HepG2 (cell line): Measurements from ENCODE around the gene COG5. TPM values are rescaled to one million over a fixed set of nuclear protein-coding genes. Genes with fewer than 3 reads are reported as not detected.
A peak's percentile ranks its signal among the peaks of the same experiment; 100 is the strongest.

ENCODE experiments used
- AGO2 ChIP-seq: fragments of 200-400 bp; formaldehyde crosslinking; optimal IDR thresholded peaks from 2 replicates; pipeline ENCODE3; 2017; ENCODE audit warnings: mild to moderate bottlenecking, low read depth, low read length, moderate library complexity
- CBX5 ChIP-seq: sonication (generic); formaldehyde crosslinking; IDR thresholded peaks from 2 replicates; pipeline ENCODE4 v1.4.0; 2020; ENCODE audit warnings: missing genetic modification reagents, borderline replicate concordance
- DMAP1 ChIP-seq: IDR thresholded peaks from 2 replicates; pipeline ENCODE4 v1.6.1; 2016
- FIP1L1 ChIP-seq: fragments of 200-400 bp; formaldehyde crosslinking; IDR thresholded peaks from 2 replicates; pipeline ENCODE4 v1.6.1; 2018; ENCODE audit warnings: low read depth, mild to moderate bottlenecking, low read length, moderate library complexity, borderline replicate concordance; ENCODE audit not compliant: insufficient read depth
- FOXA3 ChIP-seq: IDR thresholded peaks from 2 replicates; pipeline ENCODE4 v1.6.1; 2016; ENCODE audit warnings: missing genetic modification reagents, missing compliant biosample characterization
- FOXP1 ChIP-seq, 2 experiments: fragments of 450-650 bp in 1 of 2; IDR thresholded peaks; 2 replicates each; pipeline ENCODE4 v1.6.1; 2017 to 2018; ENCODE audit warnings: antibody characterized with exemption in 1 of 2
- GATAD1 ChIP-seq: IDR thresholded peaks from 2 replicates; pipeline ENCODE4 v1.6.1; 2016; ENCODE audit warnings: missing genetic modification reagents, missing compliant biosample characterization
- KDM5B ChIP-seq: sonication (generic); formaldehyde crosslinking; IDR thresholded peaks from 2 replicates; pipeline ENCODE4 v1.4.0; 2020; ENCODE audit warnings: missing genetic modification reagents, mild to moderate bottlenecking, borderline replicate concordance
- MZF1 ChIP-seq: sonication (generic); formaldehyde crosslinking; IDR thresholded peaks from 2 replicates; pipeline ENCODE4 v1.8.1; 2023; ENCODE audit warnings: mild to moderate bottlenecking, missing genetic modification reagents, borderline replicate concordance
- NR2C2 ChIP-seq: sonication (generic); formaldehyde crosslinking; IDR thresholded peaks from 2 replicates; pipeline ENCODE4 v1.4.0; 2020; ENCODE audit warnings: missing genetic modification reagents, mild to moderate bottlenecking, moderate library complexity, borderline replicate concordance
- NR3C1 ChIP-seq: sonication (generic); formaldehyde crosslinking; IDR thresholded peaks from 2 replicates; pipeline ENCODE4 v1.4.0; 2020; ENCODE audit warnings: missing genetic modification reagents
- RARG ChIP-seq: sonication (generic); formaldehyde crosslinking; IDR thresholded peaks from 2 replicates; pipeline ENCODE4 v1.4.0; 2020; ENCODE audit warnings: low read depth, mild to moderate bottlenecking, missing genetic modification reagents
- RBAK ChIP-seq: sonication (generic); formaldehyde crosslinking; IDR thresholded peaks from 2 replicates; pipeline ENCODE4 v1.5.1; 2020; ENCODE audit warnings: mild to moderate bottlenecking, missing genetic modification reagents
- SALL1 ChIP-seq: sonication (generic); formaldehyde crosslinking; IDR thresholded peaks from 2 replicates; pipeline ENCODE4 v1.8.0; 2022; ENCODE audit warnings: mild to moderate bottlenecking, missing genetic modification reagents
- SNRNP70 ChIP-seq: fragments of 200-400 bp; formaldehyde crosslinking; IDR thresholded peaks from 2 replicates; pipeline ENCODE4 v1.6.1; 2017; ENCODE audit warnings: mild to moderate bottlenecking, low read depth, low read length, moderate library complexity
- TFDP1 ChIP-seq: IDR thresholded peaks from 2 replicates; pipeline ENCODE4 v1.6.1; 2016; ENCODE audit warnings: missing compliant biosample characterization, missing genetic modification reagents, borderline replicate concordance
- THAP11 ChIP-seq: IDR thresholded peaks from 2 replicates; pipeline ENCODE4 v1.6.1; 2016; ENCODE audit warnings: missing biosample characterization, missing genetic modification reagents
- THYN1 ChIP-seq: sonication (generic); formaldehyde crosslinking; IDR thresholded peaks from 2 replicates; pipeline ENCODE4 v1.8.1; 2023; ENCODE audit warnings: low read depth, mild to moderate bottlenecking, moderate library complexity, missing genetic modification reagents, borderline replicate concordance
- ZBTB43 ChIP-seq: sonication (generic); formaldehyde crosslinking; conservative IDR thresholded peaks from 2 replicates; pipeline ENCODE4 v1.4.0; 2020; ENCODE audit warnings: missing genetic modification reagents
- ZNF224 ChIP-seq: sonication (generic); formaldehyde crosslinking; IDR thresholded peaks from 2 replicates; pipeline ENCODE4 v1.5.0; 2020; ENCODE audit warnings: mild to moderate bottlenecking, missing genetic modification reagents
- ZNF512B ChIP-seq: sonication (generic); formaldehyde crosslinking; IDR thresholded peaks from 2 replicates; pipeline ENCODE4 v1.5.1; 2020; ENCODE audit warnings: missing genetic modification reagents, mild to moderate bottlenecking, borderline replicate concordance
- ZNF770 ChIP-seq: sonication (generic); formaldehyde crosslinking; IDR thresholded peaks from 2 replicates; pipeline ENCODE4 v1.5.0; 2020; ENCODE audit warnings: mild to moderate bottlenecking, missing genetic modification reagents
- polyA plus RNA-seq, 8 experiments: library from polyadenylated mRNA; depleted of rRNA in 3 of 8; stranded (reverse) in 7 of 8; unstranded in 1 of 8; fragments of >200 nt; fragmentation: Illumina TruSeq in 4 of 8; extraction: Trizol in 4 of 8; gene quantifications; 2 replicates each; pipeline versions ENCODE4 v1.2.1 to v1.2.3, GENCODE V29; 2011 to 2016; ENCODE audit warnings: low read depth in 4 of 8, missing spikeins in 1 of 8, mixed read lengths in 1 of 8; ENCODE audit not compliant: insufficient read depth in 1 of 8
- total RNA-seq, 5 experiments: library from RNA; depleted of rRNA; stranded (reverse); fragments of >200 nt; fragmentation: Illumina TruSeq; extraction: Trizol; gene quantifications; 2 replicates each; pipeline ENCODE4 v1.2.3, GENCODE V29; 2016; ENCODE audit warnings: low read depth in 1 of 5

COG5 gene
- total and polyA plus RNA-seq, 2 of the 13 experiments (the other 11 are each of a cell fraction or from before 2014, with no cell fraction given): 20.4 to 31.3 TPM

GRCh38 chr7:107168233-107169119, 395.2 kb downstream of the COG5 start, which contains the start of gene HBP1 (continued):
- TF ChIP-seq ZNF770 (CRISPR knock-in tag): no peak; the same call in none of the 2 replicates
- TF ChIP-seq KDM5B (CRISPR knock-in tag): no peak; the same call in 1 of the 2 replicates
- no peak for TF ChIP-seq SNRNP70
- TF ChIP-seq SALL1: peak; percentile 58; the same call in 1 of the 2 replicates
- TF ChIP-seq FOXA3 (CRISPR knock-in tag): peak; percentile 95
- peak; percentile 86 for TF ChIP-seq NR2C2 (CRISPR knock-in tag)
- TF ChIP-seq RBAK (CRISPR knock-in tag): no peak
- 0 out of 2 replicates have a peak, but pooled peaks have one; percentile 42 for TF ChIP-seq THYN1 (CRISPR knock-in tag)
- no peak for TF ChIP-seq MZF1 (CRISPR knock-in tag)
- no peak for TF ChIP-seq TFDP1
- no peak for TF ChIP-seq CBX5 (CRISPR knock-in tag)
- TF ChIP-seq ZBTB43: no peak
- TF ChIP-seq NR3C1 (CRISPR knock-in tag): no peak
- TF ChIP-seq ZNF512B (CRISPR knock-in tag): no peak
- TF ChIP-seq GATAD1 (CRISPR knock-in tag): peak; percentile 80
- no peak for TF ChIP-seq AGO2
- no peak for TF ChIP-seq ZNF224 (CRISPR knock-in tag)
- no peak for TF ChIP-seq RARG (CRISPR knock-in tag)
- TF ChIP-seq FOXP1 (IDR thresholded peaks at IDR 0.05): peak; percentile 97
- TF ChIP-seq FOXP1 (CRISPR knock-in tag; IDR thresholded peaks at IDR 0.05): no peak; the same call in 1 of the 2 replicates
- TF ChIP-seq FIP1L1: no peak
- TF ChIP-seq DMAP1 (CRISPR knock-in tag): peak; percentile 37; the same call in 1 of the 2 replicates
- TF ChIP-seq THAP11 (CRISPR knock-in tag): peak; percentile 98
